Mucosa of stomach (tissue), 1 donor: ENCODE measurements around the gene GTPBP2.
"Not testable (repeated sequence)": the region's sequence is repeated elsewhere in the genome, so short reads cannot be mapped to it uniquely, and the experiment has no call there.

Experiments
- H3K27me3 ChIP-seq: one replicate; pipeline ENCODE4 v1.7.0; 2013; ENCODE audit warnings: mild to moderate bottlenecking, low read length; ENCODE audit not compliant: control insufficient read depth, insufficient read depth
- H3K36me3 ChIP-seq: one replicate; pipeline ENCODE4 v1.7.0; 2013; ENCODE audit warnings: low read length; ENCODE audit not compliant: control insufficient read depth, insufficient read depth
- H3K4me1 ChIP-seq: one replicate; pipeline ENCODE4 v1.7.0; 2013; ENCODE audit warnings: mild to moderate bottlenecking, low read length; ENCODE audit not compliant: control insufficient read depth, insufficient read depth
- H3K4me3 ChIP-seq: one replicate; pipeline ENCODE4 v1.7.0; 2013; ENCODE audit warnings: low read length
- H3K9ac ChIP-seq: one replicate; pipeline ENCODE4 v1.7.0; 2013; ENCODE audit warnings: mild to moderate bottlenecking, low read length, moderate library complexity
- H3K9me3 ChIP-seq: one replicate; pipeline ENCODE4 v1.7.0; 2013; ENCODE audit warnings: mild to moderate bottlenecking, low read length, moderate library complexity; ENCODE audit not compliant: control insufficient read depth
- donor health status: Pancreatic carcinoma.

GTPBP2 gene

GRCh38 chr6:43669050-43669921, 40.2 kb upstream of the GTPBP2 start:
- H3K4me3 ChIP-seq = no peak overlapping the region
- H3K9ac ChIP-seq = peak overlapping the region; percentile 40
- no peaks in the 10 kb centered on the region for H3K27me3 ChIP-seq
- H3K4me1 ChIP-seq = peaks cover 55% of the 10 kb centered on the region
- H3K9me3 ChIP-seq = no peaks in the 10 kb centered on the region
- peaks cover 17% of the 10 kb centered on the region for H3K36me3 ChIP-seq

- peak overlapping the region; percentile 40 for H3K9ac ChIP-seq
- H3K27me3 ChIP-seq = no peaks in the 10 kb centered on the region
Observed at GRCh38 chr6:43668151-43669028, 39.3 kb upstream of the GTPBP2 start.

GRCh38 chr6:43667245-43668150, 38.4 kb upstream of the GTPBP2 start:
- Histone ChIP-seq H3K36me3 (peaks cover 10% of the 10 kb centered on the region), H3K9me3 (no peaks in the 10 kb centered on the region), H3K27me3 (no peaks in the 10 kb centered on the region), H3K4me3 (no peak overlapping the region), H3K4me1 (peaks cover 52% of the 10 kb centered on the region), H3K9ac (peak overlapping the region; percentile 40)

More at GRCh38 chr6:43668151-43669028, 39.3 kb upstream of the GTPBP2 start:
- peaks cover 10% of the 10 kb centered on the region for H3K36me3 ChIP-seq
- no peak overlapping the region for H3K4me3 ChIP-seq
- H3K4me1 ChIP-seq = peaks cover 55% of the 10 kb centered on the region
- no peaks in the 10 kb centered on the region for H3K9me3 ChIP-seq

- no peaks in the 10 kb centered on the region for H3K27me3 ChIP-seq
- H3K9ac ChIP-seq = no peak overlapping the region
- H3K9me3 ChIP-seq = no peaks in the 10 kb centered on the region
- H3K4me1 ChIP-seq = peaks cover 40% of the 10 kb centered on the region
- peaks cover 5% of the 10 kb centered on the region for H3K36me3 ChIP-seq
- H3K4me3 ChIP-seq = no peak overlapping the region
Observed at GRCh38 chr6:43666196-43666920, 37.3 kb upstream of the GTPBP2 start.

GRCh38 chr6:43665376-43665775, 36.3 kb upstream of the GTPBP2 start:
- Histone ChIP-seq H3K4me1 (peaks cover 34% of the 10 kb centered on the region), H3K36me3 (no peaks in the 10 kb centered on the region), H3K4me3 (no peak overlapping the region), H3K27me3 (no peaks in the 10 kb centered on the region), H3K9ac (no peak overlapping the region), H3K9me3 (no peaks in the 10 kb centered on the region)

- peaks cover 10% of the 10 kb centered on the region for H3K4me1 ChIP-seq
- not testable (repeated sequence) for H3K27me3 ChIP-seq, H3K9me3 ChIP-seq, H3K4me3 ChIP-seq, H3K36me3 ChIP-seq, H3K9ac ChIP-seq
Observed at GRCh38 chr6:43662948-43663347, 33.9 kb upstream of the GTPBP2 start.

- no peaks in the 10 kb centered on the region for H3K36me3 ChIP-seq
- no peak overlapping the region for H3K4me3 ChIP-seq
- H3K27me3 ChIP-seq = no peaks in the 10 kb centered on the region
- H3K9me3 ChIP-seq = no peaks in the 10 kb centered on the region
- no peaks in the 10 kb centered on the region for H3K4me1 ChIP-seq
- no peak overlapping the region for H3K9ac ChIP-seq
Observed at GRCh38 chr6:43658161-43658560, 29.1 kb upstream of the GTPBP2 start.

GRCh38 chr6:43657221-43657802, 28.2 kb upstream of the GTPBP2 start:
- no peaks in the 10 kb centered on the region for H3K27me3 ChIP-seq
- H3K9ac ChIP-seq = no peak overlapping the region
- no peaks in the 10 kb centered on the region for H3K9me3 ChIP-seq
- no peaks in the 10 kb centered on the region for H3K4me1 ChIP-seq
- H3K36me3 ChIP-seq = no peaks in the 10 kb centered on the region
- H3K4me3 ChIP-seq = no peak overlapping the region

- not testable (repeated sequence) for H3K4me3 ChIP-seq, H3K9me3 ChIP-seq, H3K9ac ChIP-seq, H3K27me3 ChIP-seq, H3K4me1 ChIP-seq, H3K36me3 ChIP-seq
Observed at GRCh38 chr6:43652822-43653221, 23.8 kb upstream of the GTPBP2 start.

- Histone ChIP-seq H3K4me3 (no peak overlapping the region), H3K27me3 (no peaks in the 10 kb centered on the region), H3K4me1 (peaks cover 8% of the 10 kb centered on the region), H3K9me3 (no peaks in the 10 kb centered on the region), H3K36me3 (no peaks in the 10 kb centered on the region), H3K9ac (no peak overlapping the region)
Observed at GRCh38 chr6:43648248-43648647, 19.2 kb upstream of the GTPBP2 start.

GRCh38 chr6:43647613-43648012, 18.5 kb upstream of the GTPBP2 start:
- no peak overlapping the region for H3K9ac ChIP-seq
- H3K36me3 ChIP-seq = no peaks in the 10 kb centered on the region
- H3K9me3 ChIP-seq = no peaks in the 10 kb centered on the region
- no peaks in the 10 kb centered on the region for H3K27me3 ChIP-seq
- no peak overlapping the region for H3K4me3 ChIP-seq
- peaks cover 8% of the 10 kb centered on the region for H3K4me1 ChIP-seq
